Upper lobe of left lung (tissue), 6 donors: ENCODE data around the gene RAB8B. TPM values are rescaled to one million over a fixed set of nuclear protein-coding genes. Genes with fewer than 3 reads are reported as not detected.

Source experiments
- ATAC-seq, 2 donors: fragments of 200-7000 bp; cut with Tn5 transposase; one replicate each; pipeline ENCODE4 v1.9.1; 2022; ENCODE audit warnings: mild to moderate bottlenecking in 2 of 2, moderate library complexity in 2 of 2; ENCODE audit not compliant: low FRiP score in 2 of 2
- DNase-seq, 2 donors: peaks; one replicate each; pipeline ENCODE4 v3.0.0-alpha.2; 2019 to 2020
- H3K27ac ChIP-seq, 4 donors: fragments of 200-600 bp; sonication (generic); one replicate each; pipeline ENCODE4 v1.5.1; 2016 to 2019
- H3K27me3 ChIP-seq, 4 donors: fragments of 200-600 bp; sonication (generic); one replicate each; pipeline ENCODE4 v1.5.1; 2017 to 2019
- H3K36me3 ChIP-seq, 4 donors: fragments of 200-600 bp; sonication (generic); one replicate each; pipeline ENCODE4 v1.5.1; 2016 to 2019
- H3K4me1 ChIP-seq, 4 donors: fragments of 200-600 bp; sonication (generic); one replicate each; pipeline ENCODE4 v1.5.1; 2018 to 2019
- H3K4me3 ChIP-seq, 4 donors: fragments of 200-600 bp; sonication (generic); one replicate each; pipeline ENCODE4 v1.5.1; 2017 to 2019; ENCODE audit warnings: mild to moderate bottlenecking in 2 of 4, moderate library complexity in 1 of 4
- H3K9me3 ChIP-seq, 4 donors: fragments of 200-600 bp; sonication (generic); one replicate each; pipeline ENCODE4 v1.5.1; 2018 to 2019
- CTCF ChIP-seq, 6 experiments: fragments of 450-650 bp in 4 of 6; fragments of 200-600 bp in 2 of 6; sonication (generic) in 2 of 6; IDR thresholded peaks; one replicate each; pipeline ENCODE4 v1.5.1; 2016 to 2019; ENCODE audit warnings: antibody characterized with exemption in 6 of 6
- EP300 ChIP-seq, 4 donors: sonication (generic); formaldehyde crosslinking; IDR thresholded peaks; one replicate each; pipeline ENCODE4 v1.5.1; 2017; ENCODE audit warnings: antibody characterized with exemption in 4 of 4, control low read depth in 2 of 4
- POLR2A ChIP-seq, 4 donors: fragments of 450-650 bp; IDR thresholded peaks; one replicate each; pipeline ENCODE4 v1.5.1; 2016 to 2017; ENCODE audit warnings: antibody characterized with exemption in 4 of 4, mild to moderate bottlenecking in 2 of 4
- POLR2AphosphoS5 ChIP-seq, 2 donors: sonication (generic); formaldehyde crosslinking; IDR thresholded peaks; one replicate each; pipeline ENCODE4 v1.5.1; 2017; ENCODE audit warnings: antibody characterized with exemption in 2 of 2
- WGBS, 2 donors: methylation state at CpG; one replicate each; pipeline ENCODE4 v1.1.5; 2017 to 2018; 5-methylcytosine and 5-hydroxymethylcytosine counted together
- total RNA-seq, 6 donors: library from RNA; depleted of rRNA in 4 of 6; stranded (reverse); fragments of >200 nt in 4 of 6; gene quantifications; one replicate each; pipeline versions ENCODE4 v1.1.0 to v1.2.1, GENCODE V29; 2016 to 2021
- donor health status: DM: no; HTN: no; CAD: no; lungs with moderate emphysema.
- donor health status: DM: no; HTN: yes; CAD: no; lungs with severe emphysema.

The RAB8B gene
- total RNA-seq, 6 donors from 2014 or later, result 10.2 to 54.8 (median 39.2) TPM

GRCh38 chr15:63223463-63223862, 34.1 kb downstream of the RAB8B start:
- no peak for DNase-seq
- no peak overlapping the region for H3K4me3 ChIP-seq
- H3K27me3 ChIP-seq, result no peaks in the 10 kb centered on the region
- WGBS, 2 donors, result 62 to 63% methylated on average over 6 of the region's 6 CpGs
- no peaks in the 10 kb centered on the region for H3K9me3 ChIP-seq
- peaks cover 0 to 9% (median 0%) of the 10 kb centered on the region in 4 donors for H3K36me3 ChIP-seq
- ATAC-seq, result peak in 1 of 2 donors; percentile 66
- TF ChIP-seq CTCF (IDR thresholded peaks at IDR 0.05) (no peak), POLR2AphosphoS5 (IDR thresholded peaks at IDR 0.05) (no peak), POLR2A (IDR thresholded peaks at IDR 0.05) (no peak), EP300 (IDR thresholded peaks at IDR 0.05) (no peak)
- H3K27ac ChIP-seq, result no peak overlapping the region
- H3K4me1 ChIP-seq, result peaks cover 24 to 53% (median 44%) of the 10 kb centered on the region in 4 donors

- Histone ChIP-seq H3K36me3 (peaks cover 0 to 9% (median 0%) of the 10 kb centered on the region in 4 donors), H3K27me3 (no peaks in the 10 kb centered on the region), H3K4me3 (no peak overlapping the region), H3K9me3 (no peaks in the 10 kb centered on the region), H3K27ac (peak overlapping the region in 1 of 4 donors; percentile 24), H3K4me1 (peaks cover 25 to 48% (median 36%) of the 10 kb centered on the region in 4 donors)
- WGBS, 2 donors, result 86 to 87% methylated on average over 3 of the region's 3 CpGs
- ATAC-seq (no peak), DNase-seq (no peak)
- TF ChIP-seq POLR2AphosphoS5 (IDR thresholded peaks at IDR 0.05) (no peak), EP300 (IDR thresholded peaks at IDR 0.05) (no peak), POLR2A (IDR thresholded peaks at IDR 0.05) (no peak), CTCF (IDR thresholded peaks at IDR 0.05) (no peak)
Observed at GRCh38 chr15:63225381-63225780, 36.0 kb downstream of the RAB8B start.

GRCh38 chr15:63226155-63226883, 36.9 kb downstream of the RAB8B start:
- TF ChIP-seq POLR2A (IDR thresholded peaks at IDR 0.05) (no peak), POLR2AphosphoS5 (IDR thresholded peaks at IDR 0.05) (no peak), CTCF (IDR thresholded peaks at IDR 0.05) (no peak), EP300 (IDR thresholded peaks at IDR 0.05) (no peak)
- H3K27me3 ChIP-seq, result no peaks in the 10 kb centered on the region
- no peak overlapping the region for H3K4me3 ChIP-seq
- peak overlapping the region in 2 of 4 donors; percentile 6 to 46 for H3K27ac ChIP-seq
- 75 to 86% methylated on average over 6 of the region's 6 CpGs for WGBS, 2 donors
- peaks cover 16 to 43% (median 32%) of the 10 kb centered on the region in 4 donors for H3K4me1 ChIP-seq
- H3K9me3 ChIP-seq, result no peaks in the 10 kb centered on the region
- DNase-seq, result no peak
- H3K36me3 ChIP-seq, result peaks cover 0 to 9% (median 0%) of the 10 kb centered on the region in 4 donors
- no peak for ATAC-seq

- H3K4me1 ChIP-seq, result peaks cover 16 to 43% (median 29%) of the 10 kb centered on the region in 4 donors
- ATAC-seq, result no peak
- no peak for DNase-seq
- H3K27ac ChIP-seq, result peak overlapping the region in 2 of 4 donors; percentile 14 to 46
- TF ChIP-seq POLR2AphosphoS5 (IDR thresholded peaks at IDR 0.05) (no peak), CTCF (IDR thresholded peaks at IDR 0.05) (no peak), EP300 (IDR thresholded peaks at IDR 0.05) (no peak), POLR2A (IDR thresholded peaks at IDR 0.05) (no peak)
- no peak overlapping the region for H3K4me3 ChIP-seq
- H3K9me3 ChIP-seq, result no peaks in the 10 kb centered on the region
- peaks cover 0 to 9% (median 0%) of the 10 kb centered on the region in 4 donors for H3K36me3 ChIP-seq
- H3K27me3 ChIP-seq, result no peaks in the 10 kb centered on the region
- 64 to 72% methylated on average over 3 of the region's 3 CpGs for WGBS, 2 donors
Observed at GRCh38 chr15:63226966-63227401, 37.6 kb downstream of the RAB8B start.
